Astrocyte (in vitro differentiated cells and primary cell): ENCODE results near the gene RAB3GAP2. TPM values are rescaled to one million over a fixed set of nuclear protein-coding genes. Genes with fewer than 3 reads are reported as not detected.
"Not testable (repeated sequence)": the region's sequence is repeated elsewhere in the genome, so short reads cannot be mapped to it uniquely, and the experiment has no call there.

Experiments
- DNase-seq: peaks from one replicate; pipeline ENCODE4 v3.0.0-alpha.2; 2010; ENCODE audit warnings: low read depth
- FAIRE-seq: peaks from 2 replicates; lab custom pipeline; 2011; peaks lifted over from hg19 to GRCh38; lab: Jason Lieb, UNC
- H2AFZ ChIP-seq: 2 replicates; pipeline ENCODE4 v1.6.0; 2012; ENCODE audit warnings: low read depth, low read length, inconsistent platforms
- H3K27ac ChIP-seq: 2 replicates; pipeline ENCODE4 v1.5.1; 2011; ENCODE audit warnings: low read depth, low read length, inconsistent platforms
- H3K27me3 ChIP-seq: 2 replicates; pipeline ENCODE4 v1.6.0; 2011; ENCODE audit warnings: low read length, inconsistent platforms; ENCODE audit not compliant: insufficient read depth
- H3K36me3 ChIP-seq: 2 replicates; pipeline ENCODE4 v1.5.1; 2011; ENCODE audit warnings: low read length, inconsistent platforms; ENCODE audit not compliant: insufficient read depth
- H3K4me1 ChIP-seq: 2 replicates; pipeline ENCODE4 v1.5.1; 2011; ENCODE audit warnings: low read length, inconsistent platforms; ENCODE audit not compliant: insufficient read depth
- H3K4me2 ChIP-seq: 2 replicates; pipeline ENCODE4 v1.6.0; 2012; ENCODE audit warnings: low read length, inconsistent platforms
- H3K4me3 ChIP-seq: 2 replicates; pipeline ENCODE4 v1.5.1; 2011; ENCODE audit warnings: low read depth, mild to moderate bottlenecking, low read length, inconsistent platforms; ENCODE audit not compliant: insufficient read depth
- H3K79me2 ChIP-seq: 2 replicates; pipeline ENCODE4 v1.6.0; 2012; ENCODE audit warnings: mild to moderate bottlenecking, low read length, inconsistent platforms; ENCODE audit not compliant: insufficient read depth
- H3K9ac ChIP-seq: 2 replicates; pipeline ENCODE4 v1.6.0; 2012; ENCODE audit warnings: mild to moderate bottlenecking, low read length, inconsistent platforms
- H3K9me3 ChIP-seq: 2 replicates; pipeline ENCODE4 v1.5.1; 2012; ENCODE audit warnings: low read depth, mild to moderate bottlenecking, low read length, inconsistent platforms; ENCODE audit not compliant: insufficient read depth
- H4K20me1 ChIP-seq: 2 replicates; pipeline ENCODE4 v1.6.0; 2012; ENCODE audit warnings: low read length, inconsistent platforms; ENCODE audit not compliant: insufficient read depth
- H3K27ac Mint-ChIP-seq: one replicate; pipeline ENCODE4 v1.8.0; 2021; ENCODE audit warnings: mild to moderate bottlenecking, mixed read lengths; ENCODE audit not compliant: unreplicated experiment
- H3K27me3 Mint-ChIP-seq: one replicate; pipeline ENCODE4 v1.8.0; 2021; ENCODE audit warnings: low read depth, mixed read lengths; ENCODE audit not compliant: unreplicated experiment
- H3K36me3 Mint-ChIP-seq: one replicate; pipeline ENCODE4 v1.8.0; 2021; ENCODE audit warnings: low read depth, mixed read lengths; ENCODE audit not compliant: unreplicated experiment
- H3K4me1 Mint-ChIP-seq: one replicate; pipeline ENCODE4 v1.8.0; 2021; ENCODE audit warnings: low read depth, mixed read lengths; ENCODE audit not compliant: unreplicated experiment
- H3K4me3 Mint-ChIP-seq: one replicate; pipeline ENCODE4 v1.8.0; 2021; ENCODE audit warnings: mild to moderate bottlenecking, moderate library complexity, mixed read lengths; ENCODE audit not compliant: unreplicated experiment
- H3K9me3 Mint-ChIP-seq: one replicate; pipeline ENCODE4 v1.8.0; 2021; ENCODE audit warnings: mild to moderate bottlenecking, mixed read lengths; ENCODE audit not compliant: unreplicated experiment
- EZH2 ChIP-seq: IDR thresholded peaks from 2 replicates; pipeline ENCODE4 v1.6.1; 2012; ENCODE audit warnings: mild to moderate bottlenecking, low read length, inconsistent platforms; ENCODE audit not compliant: insufficient read depth
- total RNA-seq: library from RNA; stranded (reverse); gene quantifications from 2 replicates; pipeline ENCODE4 v1.2.1, GENCODE V29; 2021
- TF ChIP-seq, protein P1 (sequence below): IDR thresholded peaks from 2 replicates; pipeline ENCODE4 v1.5.1; 2011; ENCODE audit warnings: low read depth, mild to moderate bottlenecking, inconsistent platforms, low read length, moderate library complexity; ENCODE audit not compliant: insufficient read depth

Gene RAB3GAP2
- total RNA-seq, 1 donor from 2014 or later: 68.1 TPM

DNA sequence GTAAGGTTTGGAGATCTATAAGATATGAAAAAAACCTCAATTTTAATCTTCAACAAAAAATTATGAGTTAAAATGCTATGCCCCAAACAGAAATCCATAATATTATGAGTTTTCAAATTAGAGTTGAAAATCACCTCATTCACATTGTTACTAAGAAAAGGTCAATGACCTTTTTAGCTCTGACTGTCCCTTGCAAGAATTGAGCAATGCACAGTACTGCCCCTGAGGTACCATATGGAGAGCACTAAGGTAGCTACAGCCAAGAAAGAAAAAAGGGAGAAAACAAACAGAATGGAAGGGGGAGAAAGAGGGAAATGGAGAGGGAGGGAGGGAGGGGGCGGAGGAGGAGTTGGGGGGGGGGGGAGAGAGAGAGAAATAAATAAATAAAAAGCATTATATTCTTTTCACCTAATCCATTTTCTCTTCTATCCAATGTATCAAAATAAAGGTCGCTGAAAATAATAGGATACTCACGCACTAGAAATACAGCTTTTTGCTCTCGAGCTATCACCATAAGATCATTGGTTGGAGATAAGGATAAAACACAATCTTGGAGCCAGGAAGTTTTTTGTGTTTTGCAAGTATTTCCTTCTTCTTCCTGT, 58.8 kb downstream of the RAB3GAP2 start:
- H3K9me3 ChIP-seq: no peaks in the 10 kb centered on the region
- Mint-ChIP-seq H3K4me3 (no peak overlapping the region), H3K4me1 (peaks cover 2% of the 10 kb centered on the region), H3K27me3 (no peaks in the 10 kb centered on the region), H3K9me3 (no peaks in the 10 kb centered on the region), H3K36me3 (no peaks in the 10 kb centered on the region), H3K27ac (no peak overlapping the region)
- H3K27me3 ChIP-seq: no peaks in the 10 kb centered on the region
- no peak overlapping the region for H3K27ac ChIP-seq
- no peaks in the 10 kb centered on the region for H3K4me1 ChIP-seq
- H3K79me2 ChIP-seq: peaks cover 44% of the 10 kb centered on the region
- no peak for TF ChIP-seq EZH2
- TF ChIP-seq, protein P1, sequence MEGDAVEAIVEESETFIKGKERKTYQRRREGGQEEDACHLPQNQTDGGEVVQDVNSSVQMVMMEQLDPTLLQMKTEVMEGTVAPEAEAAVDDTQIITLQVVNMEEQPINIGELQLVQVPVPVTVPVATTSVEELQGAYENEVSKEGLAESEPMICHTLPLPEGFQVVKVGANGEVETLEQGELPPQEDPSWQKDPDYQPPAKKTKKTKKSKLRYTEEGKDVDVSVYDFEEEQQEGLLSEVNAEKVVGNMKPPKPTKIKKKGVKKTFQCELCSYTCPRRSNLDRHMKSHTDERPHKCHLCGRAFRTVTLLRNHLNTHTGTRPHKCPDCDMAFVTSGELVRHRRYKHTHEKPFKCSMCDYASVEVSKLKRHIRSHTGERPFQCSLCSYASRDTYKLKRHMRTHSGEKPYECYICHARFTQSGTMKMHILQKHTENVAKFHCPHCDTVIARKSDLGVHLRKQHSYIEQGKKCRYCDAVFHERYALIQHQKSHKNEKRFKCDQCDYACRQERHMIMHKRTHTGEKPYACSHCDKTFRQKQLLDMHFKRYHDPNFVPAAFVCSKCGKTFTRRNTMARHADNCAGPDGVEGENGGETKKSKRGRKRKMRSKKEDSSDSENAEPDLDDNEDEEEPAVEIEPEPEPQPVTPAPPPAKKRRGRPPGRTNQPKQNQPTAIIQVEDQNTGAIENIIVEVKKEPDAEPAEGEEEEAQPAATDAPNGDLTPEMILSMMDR: no peak
- H3K4me2 ChIP-seq: no peak overlapping the region
- FAIRE-seq (no peak), DNase-seq (no peak)
- H3K9ac ChIP-seq: no peak overlapping the region
- peaks cover 18% of the 10 kb centered on the region for H3K36me3 ChIP-seq
- peaks cover 29% of the 10 kb centered on the region for H4K20me1 ChIP-seq
- no peak overlapping the region for H2AFZ ChIP-seq
- H3K4me3 ChIP-seq: no peak overlapping the region

GRCh38 chr1:220207411-220207810, 64.8 kb downstream of the RAB3GAP2 start:
- H3K9me3 Mint-ChIP-seq: no peaks in the 10 kb centered on the region
- FAIRE-seq (no peak), DNase-seq (no peak)
- no peaks in the 10 kb centered on the region for H3K9me3 ChIP-seq
- H3K27ac ChIP-seq: no peak overlapping the region
- H3K27ac Mint-ChIP-seq: no peak overlapping the region
- peaks cover 20% of the 10 kb centered on the region for H3K36me3 Mint-ChIP-seq
- no peak overlapping the region for H3K4me3 Mint-ChIP-seq
- H3K4me2 ChIP-seq: no peak overlapping the region
- no peak overlapping the region for H3K4me3 ChIP-seq
- H3K4me1 ChIP-seq: no peaks in the 10 kb centered on the region
- H3K36me3 ChIP-seq: peaks cover 37% of the 10 kb centered on the region
- no peaks in the 10 kb centered on the region for H4K20me1 ChIP-seq
- no peak overlapping the region for H2AFZ ChIP-seq
- no peaks in the 10 kb centered on the region for H3K27me3 ChIP-seq
- H3K9ac ChIP-seq: no peak overlapping the region
- H3K4me1 Mint-ChIP-seq: no peaks in the 10 kb centered on the region
- TF ChIP-seq, protein P1: no peak
- no peak for TF ChIP-seq EZH2
- H3K27me3 Mint-ChIP-seq: no peaks in the 10 kb centered on the region
- H3K79me2 ChIP-seq: no peaks in the 10 kb centered on the region

DNA sequence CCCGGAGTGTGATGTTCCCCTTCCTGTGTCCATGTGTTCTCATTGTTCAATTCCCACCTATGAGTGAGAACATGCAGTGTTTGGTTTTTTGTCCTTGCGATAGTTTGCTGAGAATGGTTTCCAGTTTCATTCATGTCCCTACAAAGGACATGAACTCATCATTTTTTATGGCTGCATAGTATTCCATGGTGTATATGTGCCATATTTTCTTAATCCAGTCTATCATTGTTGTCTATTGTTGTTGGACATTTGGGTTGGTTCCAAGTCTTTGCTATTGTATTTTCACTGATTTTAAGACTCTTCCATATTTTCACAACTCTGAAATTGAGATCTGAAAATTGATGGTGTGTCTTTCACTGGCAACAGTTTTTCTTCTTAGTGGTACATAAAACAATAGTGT, 67.5 kb downstream of the RAB3GAP2 start:
- not testable (repeated sequence) for H3K4me1 Mint-ChIP-seq, H3K4me3 Mint-ChIP-seq, FAIRE-seq, H3K9ac ChIP-seq, H3K4me3 ChIP-seq, H2AFZ ChIP-seq, H4K20me1 ChIP-seq, H3K4me2 ChIP-seq, H3K79me2 ChIP-seq, H3K27me3 Mint-ChIP-seq, H3K9me3 Mint-ChIP-seq, H3K4me1 ChIP-seq, H3K27ac Mint-ChIP-seq, H3K27ac ChIP-seq, DNase-seq, H3K27me3 ChIP-seq, H3K9me3 ChIP-seq
- peaks cover 22% of the 10 kb centered on the region for H3K36me3 Mint-ChIP-seq
- H3K36me3 ChIP-seq: peaks cover 26% of the 10 kb centered on the region
